HepG2 (cell line): Measurements from ENCODE around the gene C19orf18. TPM values are rescaled to one million over a fixed set of nuclear protein-coding genes. Genes with fewer than 3 reads are reported as not detected.

Experiments used
- ATAC-seq: fragments of 200-7000 bp; cut with Tn5 transposase; 3 replicates; pipeline ENCODE4 v1.9.1; 2020; ENCODE audit warnings: mild to moderate bottlenecking, moderate library complexity
- BruUV-seq: library from RNA; stranded (reverse); fragments of 400-500 nt; replicated peaks from 2 replicates; lab custom pipeline; 2021; lab: Mats Ljungman, UMichigan
- CTCF ChIA-PET: fragments of 300-600 bp; formaldehyde crosslinking; extraction: SDS; loops from one replicate; lab custom pipeline; 2021; ENCODE audit warnings: low total read pairs, inconsistent platforms, low intra/inter-chr PET ratio; lab: Yijun Ruan, JAX
- POLR2A ChIA-PET: fragments of 350-600 bp; sonication (Branson Sonifier 250); formaldehyde crosslinking; loops from one replicate; lab custom pipeline; 2020; ENCODE audit warnings: antibody characterized with exemption, inconsistent platforms; lab: Yijun Ruan, JAX
- DNase-seq: peaks from one replicate; pipeline ENCODE4 v3.0.0-alpha.2; 2015; ENCODE audit warnings: low spot score
- FAIRE-seq: peaks from 3 replicates; lab custom pipeline; 2011; peaks lifted over from hg19 to GRCh38; lab: Jason Lieb, UNC
- H2AFZ ChIP-seq: one replicate; pipeline ENCODE4 v1.6.1; 2011; ENCODE audit warnings: low read length, inconsistent platforms
- H3K27ac ChIP-seq: fragments of 300-600 bp; 3 replicates; pipeline ENCODE4 v1.8.0; 2011; ENCODE audit warnings: mixed run types, mild to moderate bottlenecking, mixed read lengths, low read length, inconsistent platforms; ENCODE audit not compliant: insufficient read depth; ENCODE audit errors: extremely low read length
- H3K27me3 ChIP-seq, 2 experiments: fragments of 200-600 bp in 1 of 2; 2 replicates in 1 of 2; 3 replicates in 1 of 2; pipeline versions ENCODE4 v1.6.0 to v1.8.0; 2011; ENCODE audit warnings: low read length in 2 of 2, mild to moderate bottlenecking in 2 of 2, moderate library complexity in 2 of 2, inconsistent platforms in 1 of 2; ENCODE audit not compliant: insufficient read depth in 2 of 2, control insufficient read depth in 1 of 2
- H3K36me3 ChIP-seq, 2 experiments: fragments of 200-600 bp in 1 of 2; replicated peaks in 1 of 2; 2 replicates in 1 of 2; 3 replicates in 1 of 2; pipeline versions ENCODE4 v1.5.1 to v1.8.0; 2011; ENCODE audit warnings: low read length in 2 of 2, inconsistent platforms in 1 of 2; ENCODE audit not compliant: insufficient read depth in 2 of 2, control insufficient read depth in 1 of 2
- H3K4me1 ChIP-seq: 2 replicates; pipeline ENCODE4 v1.5.1; 2012; ENCODE audit warnings: low read length, inconsistent platforms; ENCODE audit not compliant: insufficient read depth
- H3K4me2 ChIP-seq: 2 replicates; pipeline ENCODE4 v1.6.0; 2011; ENCODE audit warnings: low read depth, low read length, inconsistent platforms
- H3K4me3 ChIP-seq, 3 experiments: fragments of 200-600 bp in 1 of 3; sonication (generic), shearing (Covaris generic) in 1 of 3; replicated peaks in 1 of 3; 2 replicates each; pipeline ENCODE4 v1.5.1; 2011 to 2016; ENCODE audit warnings: low read length in 3 of 3, inconsistent platforms in 2 of 3, low read depth in 2 of 3, mild to moderate bottlenecking in 2 of 3, control low read depth in 1 of 3, mixed read lengths in 1 of 3; ENCODE audit not compliant: insufficient read depth in 1 of 3
- H3K79me2 ChIP-seq: one replicate; pipeline ENCODE4 v1.6.1; 2011; ENCODE audit warnings: low read length, inconsistent platforms; ENCODE audit not compliant: insufficient read depth
- H3K9ac ChIP-seq: 2 replicates; pipeline ENCODE4 v1.6.0; 2011; ENCODE audit warnings: mild to moderate bottlenecking, low read depth, low read length, inconsistent platforms; ENCODE audit not compliant: insufficient read depth
- H3K9me3 ChIP-seq: 2 replicates; pipeline ENCODE4 v1.5.1; 2012; ENCODE audit warnings: mild to moderate bottlenecking, low read length
- H4K20me1 ChIP-seq: 2 replicates; pipeline ENCODE4 v1.6.0; 2011; ENCODE audit warnings: inconsistent platforms, mild to moderate bottlenecking, low read length, moderate library complexity; ENCODE audit not compliant: insufficient read depth
- BORCS8-MEF2B ChIP-seq: sonication (generic); formaldehyde crosslinking; IDR thresholded peaks from 2 replicates; pipeline ENCODE4 v1.8.0; 2022; ENCODE audit warnings: mild to moderate bottlenecking, missing genetic modification reagents
- BRD4 ChIP-seq: sonication (generic); formaldehyde crosslinking; IDR thresholded peaks from 2 replicates; pipeline ENCODE4 v1.4.0; 2020; ENCODE audit warnings: missing genetic modification reagents
- CC2D1A ChIP-seq: sonication (generic); formaldehyde crosslinking; IDR thresholded peaks from 2 replicates; pipeline ENCODE4 v1.8.1; 2023; ENCODE audit warnings: mild to moderate bottlenecking, missing genetic modification reagents
- MIXL1 ChIP-seq: IDR thresholded peaks from 2 replicates; pipeline ENCODE4 v1.6.1; 2016
- MXI1 ChIP-seq: IDR thresholded peaks from 3 replicates; pipeline ENCODE4 v1.6.1; 2012; ENCODE audit warnings: low read depth, low read length, inconsistent platforms, borderline replicate concordance
- NR2C2 ChIP-seq: sonication (generic); formaldehyde crosslinking; IDR thresholded peaks from 2 replicates; pipeline ENCODE4 v1.4.0; 2020; ENCODE audit warnings: missing genetic modification reagents, mild to moderate bottlenecking, moderate library complexity, borderline replicate concordance
- SIX4 ChIP-seq: sonication (generic); formaldehyde crosslinking; IDR thresholded peaks from 2 replicates; pipeline ENCODE4 v1.4.0; 2020; ENCODE audit warnings: missing genetic modification reagents
- SRSF9 ChIP-seq: fragments of 200-400 bp; formaldehyde crosslinking; IDR thresholded peaks from 2 replicates; pipeline ENCODE4 v1.6.1; 2018; ENCODE audit warnings: borderline replicate concordance, mild to moderate bottlenecking, low read depth, low read length; ENCODE audit not compliant: insufficient read depth, poor library complexity, severe bottlenecking
- ZNF260 ChIP-seq: sonication (generic); formaldehyde crosslinking; IDR thresholded peaks from 2 replicates; pipeline ENCODE4 v1.4.0; 2020; ENCODE audit warnings: missing genetic modification reagents, low read depth, mild to moderate bottlenecking, borderline replicate concordance
- ZNF264 ChIP-seq: sonication (generic); formaldehyde crosslinking; IDR thresholded peaks from 2 replicates; pipeline ENCODE4 v1.4.0; 2020; ENCODE audit warnings: missing genetic modification reagents
- ZNF510 ChIP-seq: sonication (generic); formaldehyde crosslinking; IDR thresholded peaks from 2 replicates; pipeline ENCODE4 v1.4.0; 2020; ENCODE audit warnings: low read depth, mild to moderate bottlenecking, missing genetic modification reagents
- ZNF562 ChIP-seq: sonication (generic); formaldehyde crosslinking; IDR thresholded peaks from 2 replicates; pipeline ENCODE4 v1.8.0; 2022; ENCODE audit warnings: missing genetic modification reagents, borderline replicate concordance
- ZNF615 ChIP-seq: sonication (generic); formaldehyde crosslinking; IDR thresholded peaks from 2 replicates; pipeline ENCODE4 v1.5.0; 2020; ENCODE audit warnings: mild to moderate bottlenecking, missing genetic modification reagents, borderline replicate concordance
- ZNF768 ChIP-seq: sonication (generic); formaldehyde crosslinking; IDR thresholded peaks from 2 replicates; pipeline ENCODE4 v1.4.0; 2020; ENCODE audit warnings: missing genetic modification reagents
- ZNF878 ChIP-seq: sonication (generic); formaldehyde crosslinking; IDR thresholded peaks from 2 replicates; pipeline ENCODE4 v1.8.1; 2023; ENCODE audit warnings: mild to moderate bottlenecking, missing genetic modification reagents, moderate library complexity
- WGBS: methylation state at CpG from one replicate; pipeline ENCODE4 v1.1.6; 2017; ENCODE audit warnings: low lambda C conversion rate; 5-methylcytosine and 5-hydroxymethylcytosine counted together
- in situ Hi-C: cut with HindIII; loops from 2 replicates; pipeline ENCODE4 v1.10.0; 2017; ENCODE audit warnings: low pct_unique_long_range_greater_than_20kb; ENCODE audit not compliant: extremely low pct_ligation_motif_present
- intact Hi-C: fragments of 100-400 bp; cut with micrococcal nuclease; formaldehyde crosslinking; loops from one replicate; pipeline ENCODE4 v1.10.0; 2022; ENCODE audit not compliant: unreplicated experiment
- polyA plus RNA-seq, 8 experiments: library from polyadenylated mRNA; depleted of rRNA in 3 of 8; stranded (reverse) in 7 of 8; unstranded in 1 of 8; fragments of >200 nt; fragmentation: Illumina TruSeq in 4 of 8; extraction: Trizol in 4 of 8; gene quantifications; 2 replicates each; pipeline versions ENCODE4 v1.2.1 to v1.2.3, GENCODE V29; 2011 to 2016; ENCODE audit warnings: low read depth in 4 of 8, missing spikeins in 1 of 8, mixed read lengths in 1 of 8; ENCODE audit not compliant: insufficient read depth in 1 of 8
- total RNA-seq, 5 experiments: library from RNA; depleted of rRNA; stranded (reverse); fragments of >200 nt; fragmentation: Illumina TruSeq; extraction: Trizol; gene quantifications; 2 replicates each; pipeline ENCODE4 v1.2.3, GENCODE V29; 2016; ENCODE audit warnings: low read depth in 1 of 5

Gene C19orf18
- total and polyA plus RNA-seq, 2 of the 13 experiments (the other 11 are each of a cell fraction or from before 2014, with no cell fraction given), result 0.38 to 0.55 TPM

- TF ChIP-seq SIX4 (CRISPR knock-in tag) (no peak), CC2D1A (no peak), NR2C2 (no peak), ZNF562 (CRISPR knock-in tag) (no peak), ZNF510 (no peak), ZNF768 (CRISPR knock-in tag) (no peak), MIXL1 (CRISPR knock-in tag) (no peak), SRSF9 (no peak), ZNF260 (no peak), BRD4 (CRISPR knock-in tag) (no peak)
These were observed 24.6 kb downstream of the C19orf18 start (continued) for GRCh38 chr19:57949702-57950101.

- CTCF ChIA-PET, result no interaction called here
These were observed 25.0 kb downstream of the C19orf18 start for GRCh38 chr19:57949296-57949695.

More at GRCh38 chr19:57949296-57949695, 25.0 kb downstream of the C19orf18 start:
- Histone ChIP-seq H3K27ac (no peak overlapping the region), H3K79me2 (peaks cover 21% of the 10 kb centered on the region), H2AFZ (no peak overlapping the region), H3K4me3 (no peak overlapping the region), H3K4me1 (peaks cover 15% of the 10 kb centered on the region), H4K20me1 (no peaks in the 10 kb centered on the region), H3K36me3 (no peaks in the 10 kb centered on the region), H3K9ac (no peak overlapping the region), H3K4me2 (no peak overlapping the region), H3K27me3 (no peaks in the 10 kb centered on the region; a peak in 1 of 5 replicates), H3K9me3 (peaks cover 51% of the 10 kb centered on the region)
- TF ChIP-seq ZNF878 (CRISPR knock-in tag) (no peak), ZNF615 (CRISPR knock-in tag) (no peak), BORCS8-MEF2B (no peak), ZNF264 (CRISPR knock-in tag) (no peak), MXI1 (no peak)
- in situ Hi-C loops (no loop called here), intact Hi-C loops (no loop called here)
- FAIRE-seq, result no peak
- POLR2A ChIA-PET, result interaction anchor here (2.0 kb wide), 1 partner anchor 53 kb away, joined by 5 read pairs; the partner anchor contains the start of gene ZNF606
- WGBS, result 94% methylated on average over 18 of the region's 24 CpGs
- no peak for ATAC-seq
- BruUV-seq, result no TSS peak
- DNase-seq, result no peak
